Measurements from ENCODE around the gene ERN2. TPM values are rescaled to one million over a fixed set of nuclear protein-coding genes. Genes with fewer than 3 reads are reported as not detected.
A peak's percentile ranks its signal among the peaks of the same experiment; 100 is the strongest.

The ERN2 gene
- total and polyA plus RNA-seq, 11 donors = 0.07 TPM; not detected in 10

- peak overlapping the region in 11 of 12 donors; percentile 32 to 71 (median 59) for H3K4me3 ChIP-seq
- TF ChIP-seq CTCF (IDR thresholded peaks at IDR 0.05) = no peak
- H3K27me3 ChIP-seq = no peaks in the 10 kb centered on the region
- DNase-seq = no peak
- no peak overlapping the region for H3K27ac ChIP-seq
- no peaks in the 10 kb centered on the region for H3K9me3 ChIP-seq
- intact Hi-C loops (cut with DNase I) = no loop called here
- WGBS, 4 donors = 18 to 27% (median 21%) methylated on average over 14 to 24 of the region's 24 CpGs
- H3K36me3 ChIP-seq = peaks cover 0 to 49% (median 33%) of the 10 kb centered on the region in 9 donors
- ATAC-seq = peak in 1 of 4 donors; percentile 4
- H3K4me1 ChIP-seq = peaks cover 0 to 18% (median 13%) of the 10 kb centered on the region in 12 donors
Observed at GRCh38 chr16:23679274-23679985, 33.6 kb downstream of the ERN2 start.

- Histone ChIP-seq H3K4me1 (peaks cover 0 to 18% (median 13%) of the 10 kb centered on the region in 12 donors), H3K27ac (no peak within 1 kb of the TSS), H3K4me3 (peak within 1 kb of the TSS; percentile 23 to 71 (median 58)), H3K27me3 (no peaks in the 10 kb centered on the region), H3K36me3 (peaks cover 0 to 46% (median 33%) of the 10 kb centered on the region in 9 donors), H3K9me3 (no peaks in the 10 kb centered on the region)
- intact Hi-C loops (cut with DNase I) = no loop called here
- ATAC-seq = peak; percentile 84 to 93 (median 92)
- DNase-seq = peak; percentile 65 to 88 (median 70)
- TF ChIP-seq POLR2A (IDR thresholded peaks at IDR 0.05) (no peak), CTCF (IDR thresholded peaks at IDR 0.05) (peak in 7 of 12 donors; percentile 6 to 40 (median 32))
- WGBS, 4 donors = 2 to 6% (median 2%) methylated on average over 21 to 75 of the region's 75 CpGs
Observed at GRCh38 chr16:23678430-23679273, 34.4 kb downstream of the ERN2 start, which contains the start of gene PLK1. PLK1 (plus strand) TSS chr16:23678889; CDS start chr16:23678933, 44 bp downstream.

- H3K4me1 ChIP-seq = peaks cover 0 to 18% (median 13%) of the 10 kb centered on the region in 12 donors
- H3K9me3 ChIP-seq = no peaks in the 10 kb centered on the region
- no peak overlapping the region for H3K4me3 ChIP-seq
- H3K27ac ChIP-seq = no peak overlapping the region
- WGBS, 4 donors = 88 to 98% (median 97%) methylated on average over 2 of the region's 2 CpGs
- ATAC-seq = no peak
- H3K27me3 ChIP-seq = no peaks in the 10 kb centered on the region
- intact Hi-C loops (cut with DNase I) = no loop called here
- no peak for DNase-seq
- peaks cover 0 to 44% (median 27%) of the 10 kb centered on the region in 9 donors for H3K36me3 ChIP-seq
- TF ChIP-seq CTCF (IDR thresholded peaks at IDR 0.05) (no peak), POLR2A (IDR thresholded peaks at IDR 0.05) (no peak)
Observed at GRCh38 chr16:23676924-23677480, 36.0 kb downstream of the ERN2 start.

All from heart left ventricle (tissue), 16 donors.